Iris pigment epithelial cell (primary cell): ENCODE measurements around the gene MCM8.

Experiments
- DNase-seq: peaks from one replicate; pipeline ENCODE4 v3.0.0-alpha.2; 2011; ENCODE audit warnings: low read depth

MCM8 gene

DNA sequence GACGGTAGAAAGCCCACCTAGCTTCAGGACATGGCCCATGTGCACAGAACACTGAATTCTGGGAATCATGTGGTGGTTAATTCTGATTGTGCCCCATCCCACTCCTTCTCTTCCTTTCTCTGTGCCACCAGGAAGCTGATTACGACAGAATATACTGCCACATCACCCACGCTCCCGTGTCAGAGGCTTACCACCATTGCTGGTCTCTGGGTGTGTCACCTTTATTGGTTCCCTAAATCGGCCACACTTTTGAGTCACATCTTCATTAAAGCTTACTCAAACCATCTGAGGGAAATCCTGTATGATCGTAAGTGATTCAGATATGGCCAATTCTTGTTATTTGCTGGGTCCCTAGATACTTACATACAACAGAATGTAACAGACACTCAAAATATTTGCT lies 3.2 kb upstream of the MCM8 start:
- DNase-seq = peak; percentile 29

DNA sequence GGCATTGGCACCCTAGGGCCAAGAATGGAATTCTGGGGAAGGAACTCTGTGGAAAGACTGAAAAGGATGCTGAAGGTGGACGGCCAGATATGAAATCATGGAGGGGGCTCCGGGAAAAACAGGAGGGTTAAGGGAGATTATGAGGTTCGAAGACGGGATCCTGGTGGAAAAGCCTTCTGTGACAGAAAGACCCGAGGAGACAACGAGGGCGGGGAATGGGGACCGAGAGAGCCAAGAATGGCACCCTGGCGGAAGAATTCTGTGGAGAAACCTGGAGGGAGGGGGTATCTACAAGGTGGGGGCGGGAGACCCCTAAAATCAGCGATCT lies 545 bp upstream of the MCM8 start:
- DNase-seq = no peak

DNA sequence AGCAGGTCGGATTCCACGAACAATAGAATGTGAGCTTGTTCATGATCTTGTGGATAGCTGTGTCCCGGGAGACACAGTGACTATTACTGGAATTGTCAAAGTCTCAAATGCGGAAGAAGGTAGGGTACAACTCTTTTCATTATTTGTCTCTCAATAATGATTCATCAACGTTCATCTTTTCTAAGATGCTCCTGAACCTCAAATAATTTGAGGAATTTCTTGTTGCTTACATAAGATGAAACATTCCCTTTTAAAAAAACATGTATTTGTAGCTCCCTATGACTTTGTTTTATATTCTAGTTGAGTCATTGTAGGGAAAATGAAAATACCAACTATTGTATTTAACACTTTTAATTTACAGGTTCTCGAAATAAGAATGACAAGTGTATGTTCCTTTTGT lies 17.0 kb downstream of the MCM8 start:
- DNase-seq = peak; percentile 51

DNA sequence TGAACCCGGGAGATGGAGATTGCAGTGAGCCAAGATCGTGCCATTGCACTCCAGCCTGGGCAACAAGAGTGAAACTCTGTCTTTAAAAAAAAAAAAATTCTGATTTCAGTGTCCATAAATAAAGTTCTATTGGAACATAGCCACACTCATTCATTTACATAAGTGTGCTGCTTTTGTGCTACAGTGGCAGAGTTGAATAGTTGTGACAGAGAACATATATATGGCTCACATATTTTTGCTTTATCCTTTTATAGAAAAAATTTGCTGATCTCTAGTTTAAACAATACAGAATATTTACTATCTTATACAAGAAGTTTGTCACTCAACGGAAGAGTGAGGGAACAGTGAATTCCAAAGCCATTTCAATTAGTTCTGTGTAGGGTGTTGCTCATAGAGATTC lies 18.0 kb downstream of the MCM8 start:
- no peak for DNase-seq

DNA sequence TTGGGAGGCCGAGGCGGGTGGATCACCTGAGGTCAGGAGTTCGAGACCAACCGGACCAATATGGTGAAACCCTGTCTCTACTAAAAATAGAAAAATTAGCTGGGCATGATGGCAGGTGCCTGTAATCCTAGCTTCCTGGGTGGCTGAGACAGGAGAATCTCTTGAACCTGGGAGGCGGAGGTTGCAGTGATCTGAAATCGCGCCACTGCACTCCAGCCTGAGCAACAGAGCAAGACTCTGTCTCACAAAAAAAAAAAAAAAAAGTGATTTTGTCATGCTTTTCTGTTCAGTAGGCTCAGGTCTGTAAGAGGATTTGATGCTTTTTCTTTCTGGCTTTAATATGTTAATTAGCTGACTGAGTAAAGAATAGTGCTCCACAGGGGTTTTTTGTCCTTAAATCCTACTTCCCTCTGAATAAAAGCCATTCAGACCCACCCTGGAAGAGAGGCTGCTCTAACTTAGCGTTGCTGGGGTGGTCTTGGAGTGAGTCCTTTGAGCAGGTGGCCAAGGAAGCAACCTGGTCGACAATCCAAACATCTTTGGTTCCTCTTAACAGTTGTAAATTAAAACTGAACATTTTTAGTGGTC lies 19.0 kb downstream of the MCM8 start:
- no peak for DNase-seq

DNA sequence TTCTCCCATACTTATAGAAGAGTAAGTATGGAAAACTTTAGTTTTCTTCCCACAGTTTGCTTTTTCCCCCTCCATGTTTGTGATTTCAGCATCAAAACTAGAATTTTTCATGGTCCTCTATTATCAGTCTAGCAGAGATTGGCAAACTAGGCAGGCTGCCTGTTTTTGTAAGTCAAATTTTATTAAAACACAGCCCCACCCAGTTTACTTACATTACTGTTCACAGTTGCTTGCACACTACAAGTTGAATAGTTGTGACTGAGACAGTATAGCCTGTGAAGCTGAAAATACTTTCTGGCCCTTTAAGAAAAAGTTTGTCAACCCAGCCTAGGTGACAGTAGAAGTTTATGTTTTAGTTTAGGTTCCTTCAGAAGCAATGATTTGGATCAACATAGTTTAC lies 19.5 kb downstream of the MCM8 start:
- DNase-seq = no peak

DNA sequence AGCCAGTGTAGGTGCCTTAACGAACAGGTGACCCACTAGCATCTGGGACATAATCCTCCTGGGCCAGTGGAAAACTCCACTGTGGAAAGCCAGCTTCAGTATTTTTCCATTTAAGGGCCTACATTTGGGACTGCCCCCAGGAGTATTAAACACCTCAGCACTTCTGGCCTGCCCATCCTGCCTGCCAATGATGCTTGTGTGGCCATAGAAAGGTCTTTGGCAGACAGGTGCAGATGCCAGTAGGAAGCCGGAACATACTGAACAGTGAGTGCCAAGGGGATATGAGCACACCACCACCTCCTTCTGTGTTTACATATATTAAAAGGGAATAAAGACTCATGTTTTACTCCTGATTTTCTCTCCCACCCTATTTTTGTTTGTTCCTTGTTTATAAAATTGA lies 19.9 kb downstream of the MCM8 start:
- DNase-seq = no peak

DNA sequence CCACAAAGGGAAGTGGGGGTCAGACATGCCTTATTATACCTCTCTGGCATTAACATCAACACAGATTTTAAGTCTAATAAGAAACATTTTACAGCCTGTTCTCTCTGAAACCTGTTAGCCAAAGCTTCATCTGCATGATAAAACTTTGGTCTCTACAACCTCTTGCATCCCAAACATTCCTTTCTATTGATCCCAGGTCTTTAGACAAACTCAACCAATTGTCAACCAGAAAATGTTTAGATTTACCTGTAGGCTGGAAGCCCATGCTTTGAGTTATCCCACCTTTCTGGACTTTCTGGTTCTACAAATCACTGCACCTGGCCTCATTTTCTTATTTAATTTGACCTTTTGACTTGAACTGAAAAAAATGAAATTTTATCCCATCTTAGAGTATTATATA lies 20.8 kb downstream of the MCM8 start:
- no peak for DNase-seq

DNA sequence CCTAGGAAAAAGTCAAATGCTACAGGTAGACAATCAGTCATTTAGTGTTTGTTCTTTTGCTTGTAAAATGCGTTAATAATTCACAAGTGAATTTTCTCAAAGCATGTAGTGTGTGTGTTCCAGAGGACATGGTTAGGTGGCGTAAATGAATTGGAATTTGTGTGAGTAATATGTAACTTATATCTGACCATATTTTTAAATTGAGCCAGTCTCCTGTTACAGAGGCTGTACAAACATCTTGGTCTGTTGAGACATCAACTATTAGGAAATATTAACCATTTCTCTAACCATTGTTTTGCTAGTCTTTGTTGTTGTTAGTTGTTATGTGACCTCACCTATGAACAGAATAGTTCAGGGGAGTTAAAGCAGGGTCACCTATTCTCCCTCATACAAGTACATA lies 22.7 kb downstream of the MCM8 start:
- peak; percentile 93 for DNase-seq

DNA sequence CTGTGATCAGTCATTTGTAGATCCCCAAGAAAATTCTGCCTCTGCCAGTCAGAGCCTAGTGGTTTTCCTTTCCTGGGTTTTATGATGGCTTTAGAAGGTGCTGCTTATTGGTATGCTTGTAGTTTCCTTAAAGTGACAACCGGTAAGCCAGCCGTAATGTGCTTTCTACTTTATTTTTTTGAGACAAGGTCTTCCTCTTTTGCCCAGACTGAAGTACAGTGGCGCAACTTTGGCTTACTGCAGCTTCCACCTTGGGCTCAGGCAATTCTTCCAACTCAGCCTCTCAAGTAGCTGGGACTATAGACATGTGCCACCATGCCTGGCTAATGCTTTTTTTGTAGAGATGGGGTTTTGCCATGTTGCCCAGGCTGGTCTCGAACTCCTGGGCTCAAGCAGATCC lies 23.5 kb downstream of the MCM8 start:
- DNase-seq = no peak

DNA sequence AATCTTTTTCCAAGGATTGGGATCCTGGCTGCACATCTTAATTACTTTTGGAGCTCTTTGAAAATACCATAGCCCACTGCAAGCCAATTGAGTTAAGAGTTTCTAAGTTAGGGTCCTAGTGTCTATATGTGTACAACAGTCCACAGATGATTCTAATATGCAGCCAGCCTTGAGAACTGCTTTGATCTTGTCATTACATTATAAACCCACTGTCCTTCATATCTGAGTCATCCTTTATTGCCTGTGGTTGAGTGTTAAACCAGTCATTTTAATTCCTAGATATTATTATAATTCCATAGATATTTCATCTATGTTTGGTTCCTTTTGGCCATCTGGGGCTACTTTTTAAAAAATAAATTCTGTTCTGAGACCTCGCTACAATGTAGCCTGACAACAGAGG lies 24.1 kb downstream of the MCM8 start:
- peak; percentile 36 for DNase-seq

DNA sequence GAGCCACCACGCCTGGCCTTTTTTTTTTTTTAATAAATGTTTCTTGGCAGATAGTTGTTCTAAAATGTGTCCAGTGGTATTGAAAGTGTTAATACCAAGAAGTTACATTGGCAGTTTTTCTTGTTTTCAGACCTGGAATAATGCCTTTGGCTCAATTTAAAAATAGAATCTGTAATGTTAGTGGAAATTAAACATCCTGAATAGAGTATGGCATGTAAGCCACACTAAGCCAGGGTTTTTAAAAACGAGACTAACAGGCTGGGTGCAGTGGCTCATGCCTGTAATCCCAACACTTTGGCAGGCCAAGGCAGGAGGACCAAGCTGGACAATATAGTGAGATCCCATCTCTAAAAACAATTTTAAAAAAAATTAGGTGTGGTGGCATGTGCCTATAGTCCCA lies 25.3 kb downstream of the MCM8 start:
- no peak for DNase-seq

DNA sequence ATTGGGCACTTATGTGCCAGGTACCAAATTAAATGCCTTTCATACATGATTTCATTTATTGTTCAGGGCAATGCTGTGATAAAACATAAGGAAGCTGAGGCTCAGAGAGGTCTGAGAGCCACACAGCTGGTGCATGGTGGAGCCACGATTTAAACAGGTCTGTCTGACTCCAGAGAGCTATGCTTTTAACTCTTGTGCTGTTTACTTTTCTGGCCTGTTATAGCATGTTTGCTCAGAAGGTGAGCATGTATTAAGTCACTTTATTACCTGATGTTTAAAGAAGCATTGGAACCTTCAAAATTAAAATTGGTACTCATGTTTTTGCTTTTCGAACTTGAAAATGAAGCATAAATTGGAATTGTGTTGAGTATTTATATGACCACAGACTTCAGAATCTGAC lies 26.8 kb downstream of the MCM8 start:
- no peak for DNase-seq

DNA sequence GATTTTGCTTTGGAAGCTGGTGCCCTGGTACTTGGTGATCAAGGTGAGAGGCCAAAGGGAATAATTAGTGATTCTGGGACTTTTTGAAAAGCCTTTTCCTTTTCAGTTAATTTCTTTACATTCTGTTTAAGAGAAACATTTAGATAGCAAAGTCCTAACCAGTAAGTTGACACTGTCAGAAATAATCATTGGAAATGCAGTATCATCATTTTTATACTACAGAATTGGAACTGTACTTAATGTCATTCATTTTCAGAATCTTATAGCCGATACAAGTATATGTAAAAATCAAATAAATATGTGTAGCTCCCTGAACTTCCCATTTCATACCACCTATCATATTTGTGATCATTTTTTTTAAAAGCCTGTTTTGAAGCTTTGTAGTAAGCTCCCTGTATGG lies 27.5 kb downstream of the MCM8 start:
- no peak for DNase-seq

DNA sequence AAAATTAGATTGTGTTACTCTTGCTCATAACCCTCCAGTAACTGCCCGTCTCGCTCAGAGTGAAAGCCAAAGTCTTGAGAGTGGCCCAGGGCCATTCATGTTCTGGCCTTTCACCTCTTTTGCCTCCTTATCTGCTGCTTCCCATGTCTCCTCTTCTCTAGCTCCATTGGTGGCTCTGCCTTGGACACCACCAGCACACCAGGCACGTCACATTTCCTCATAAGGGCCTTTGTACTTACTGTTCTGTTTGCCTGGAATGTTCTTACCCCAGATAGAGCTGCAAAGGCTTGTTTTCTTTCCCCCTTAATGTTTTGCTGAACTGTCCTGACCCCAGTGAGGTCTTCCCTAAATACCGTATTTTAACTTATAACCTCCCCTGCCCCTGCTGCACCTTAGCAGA lies 29.3 kb downstream of the MCM8 start:
- DNase-seq = no peak

DNA sequence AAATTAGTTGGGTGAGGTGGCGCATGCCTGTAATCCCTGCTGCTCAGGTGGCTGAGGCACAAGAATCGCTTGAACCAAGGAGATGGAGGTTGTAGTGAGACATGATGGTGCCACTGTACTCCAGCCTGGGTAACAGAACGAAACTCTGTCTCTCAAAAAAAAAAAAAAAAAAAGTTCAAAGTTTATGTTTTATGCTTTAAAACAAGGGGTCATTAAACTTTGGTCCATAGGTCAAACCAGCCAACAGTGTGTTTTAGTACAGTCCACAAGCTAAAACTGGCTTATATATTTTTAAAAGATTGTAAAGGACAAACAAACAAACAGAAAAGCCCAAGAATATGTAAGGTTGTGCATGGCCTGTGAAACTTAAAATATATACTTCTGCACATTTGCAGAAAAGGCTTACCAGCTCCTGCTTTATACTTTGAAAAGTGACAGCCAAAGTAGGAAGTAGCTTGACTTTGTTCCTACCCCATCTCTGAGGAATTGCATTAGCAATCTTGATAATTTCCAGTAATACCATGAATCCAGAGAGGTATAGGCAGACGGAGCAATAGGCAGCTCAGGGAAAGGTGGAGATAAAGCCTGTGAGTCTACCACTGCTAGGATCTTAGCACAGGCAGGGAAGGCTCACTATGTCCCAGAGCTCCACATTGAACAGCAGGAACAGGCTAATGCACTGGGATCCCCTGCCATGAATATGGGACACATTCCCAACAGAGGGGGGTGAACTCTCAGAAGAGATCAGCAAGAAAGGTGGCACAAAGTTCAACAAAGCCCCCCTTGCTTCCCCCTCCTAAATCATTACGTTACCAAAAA lies 30.5 kb downstream of the MCM8 start:
- no peak for DNase-seq

DNA sequence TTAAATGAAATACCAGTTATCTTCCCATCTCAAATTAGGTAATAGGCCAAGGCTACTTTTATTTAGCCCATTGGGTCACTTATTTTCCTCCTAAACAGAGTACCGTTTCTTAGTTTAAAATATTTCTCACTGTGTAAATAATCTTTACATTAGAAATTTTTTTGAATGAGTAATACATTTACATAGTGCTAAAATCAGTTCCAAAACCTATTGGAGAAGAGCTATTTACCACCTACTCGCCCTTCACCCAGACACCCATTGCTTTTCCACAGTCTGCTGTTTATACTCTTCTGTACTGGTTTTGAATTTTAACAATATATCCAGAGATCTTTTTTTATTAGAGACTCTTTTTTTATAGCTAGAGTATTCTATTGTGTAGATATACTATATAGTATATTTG lies 36.9 kb downstream of the MCM8 start:
- DNase-seq = no peak

DNA sequence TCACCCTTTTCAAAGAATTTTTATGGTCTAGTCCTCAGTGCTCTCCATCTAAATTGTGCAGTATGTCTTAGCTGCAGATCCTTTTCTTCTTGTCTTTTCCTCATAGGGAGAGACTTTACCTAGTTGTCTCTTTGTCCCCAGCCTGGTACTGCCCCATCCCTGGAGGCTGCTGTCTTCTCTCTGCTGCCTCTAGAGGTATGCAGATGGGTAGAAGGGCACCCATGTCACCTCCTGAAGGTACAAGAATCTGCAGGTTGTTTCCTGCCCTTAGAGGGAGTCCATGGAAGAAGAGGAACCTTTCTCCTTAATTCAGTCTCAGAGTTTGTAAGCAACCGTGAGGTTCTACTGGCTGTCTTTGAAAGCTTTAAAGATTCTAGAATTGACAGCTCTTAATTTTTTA lies 39.1 kb downstream of the MCM8 start:
- DNase-seq = no peak

DNA sequence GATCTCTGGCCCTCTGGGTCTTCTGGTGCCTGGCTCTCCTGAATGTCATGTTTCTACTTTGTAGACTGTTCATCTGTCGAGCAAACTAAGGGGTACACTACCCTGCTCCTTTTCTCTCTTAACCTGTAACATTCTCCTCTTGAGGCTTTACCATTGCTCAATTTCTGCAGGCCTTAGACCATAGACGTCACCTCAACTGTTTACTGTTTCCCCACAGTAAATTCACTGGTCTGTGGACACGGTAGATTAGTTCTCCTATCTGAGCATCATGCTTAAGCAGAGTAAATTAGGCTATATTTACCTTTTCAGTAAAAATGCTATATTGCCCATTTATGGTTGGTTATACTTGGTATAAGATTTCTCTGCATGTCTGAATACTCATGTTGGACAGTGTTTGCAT lies 40.5 kb downstream of the MCM8 start:
- peak; percentile 11 for DNase-seq

DNA sequence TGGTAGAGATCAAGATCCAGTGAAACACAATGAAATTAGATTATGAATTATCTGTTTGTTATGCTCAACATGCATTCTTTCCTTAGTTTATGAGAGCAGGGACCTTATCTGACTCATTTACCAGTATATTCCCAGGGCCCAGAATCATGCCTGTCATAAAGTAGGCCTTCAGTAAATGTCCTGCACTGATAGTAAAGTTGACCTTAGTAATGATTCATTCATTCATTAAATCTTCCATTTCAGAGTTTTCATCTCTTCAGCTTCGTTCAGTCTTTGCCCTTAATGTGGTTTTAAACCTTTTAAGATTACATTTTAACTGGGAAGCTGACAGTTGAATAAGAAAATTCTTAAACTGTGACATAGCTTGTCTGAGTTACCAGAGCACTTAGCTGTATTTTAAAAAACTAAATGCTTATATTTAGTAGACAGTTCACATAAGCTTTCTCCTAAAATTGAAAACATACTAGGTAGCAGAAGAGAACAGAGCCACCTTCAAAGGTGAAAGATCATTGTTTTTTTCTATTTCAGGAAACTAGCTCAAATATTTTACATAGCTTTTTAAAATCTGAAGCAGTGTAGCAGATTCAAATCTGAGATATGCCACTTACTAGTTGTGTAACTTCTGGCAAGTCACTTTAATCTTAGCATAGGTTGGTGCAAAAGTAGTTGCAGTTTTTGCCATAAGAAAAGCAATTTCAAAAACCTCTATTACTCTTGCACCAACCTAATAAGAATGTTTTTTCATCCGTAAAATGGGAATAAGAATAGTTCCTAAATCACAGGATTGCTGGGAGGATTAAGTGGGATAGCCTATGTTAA lies 41.4 kb downstream of the MCM8 start:
- DNase-seq = peak; percentile 82

DNA sequence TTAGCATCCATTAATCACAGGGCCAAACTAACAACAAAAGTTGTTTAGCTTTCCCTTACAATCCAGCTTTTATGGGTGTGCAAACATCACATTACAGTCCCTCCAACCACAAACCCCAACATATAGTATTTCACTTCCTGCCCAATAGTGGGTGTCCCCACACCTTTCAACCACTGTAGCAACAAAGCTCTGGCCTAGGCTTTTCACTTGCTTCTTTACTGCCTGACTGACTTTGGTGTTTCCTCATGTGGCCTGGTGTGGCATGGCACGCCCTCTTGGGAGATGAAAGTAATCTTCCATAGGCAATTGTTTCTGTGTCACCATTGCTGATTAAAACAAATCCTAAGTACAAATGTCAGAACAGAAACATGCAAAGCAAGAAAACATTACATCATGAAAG lies 46.3 kb downstream of the MCM8 start:
- peak; percentile 7 for DNase-seq

DNA sequence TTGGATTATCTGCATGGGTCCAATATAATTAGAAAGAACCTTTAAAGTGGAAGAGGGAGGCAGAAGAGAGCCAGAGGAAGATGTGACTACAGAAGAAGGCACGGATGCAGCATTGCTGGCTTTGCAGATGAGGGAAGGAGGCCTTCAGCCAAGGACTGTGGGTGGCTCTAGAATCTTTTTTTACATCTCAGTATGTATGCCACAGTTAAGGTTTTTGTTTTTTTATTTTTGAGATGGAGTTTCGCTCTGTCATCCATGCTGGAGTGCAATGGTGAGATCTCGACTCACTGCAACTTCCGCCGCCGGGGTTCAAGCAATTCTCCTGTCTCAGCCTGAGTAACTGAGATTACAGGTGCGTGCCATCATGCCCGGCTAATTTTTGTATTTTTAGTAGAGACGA lies 49.3 kb downstream of the MCM8 start:
- DNase-seq = no peak

DNA sequence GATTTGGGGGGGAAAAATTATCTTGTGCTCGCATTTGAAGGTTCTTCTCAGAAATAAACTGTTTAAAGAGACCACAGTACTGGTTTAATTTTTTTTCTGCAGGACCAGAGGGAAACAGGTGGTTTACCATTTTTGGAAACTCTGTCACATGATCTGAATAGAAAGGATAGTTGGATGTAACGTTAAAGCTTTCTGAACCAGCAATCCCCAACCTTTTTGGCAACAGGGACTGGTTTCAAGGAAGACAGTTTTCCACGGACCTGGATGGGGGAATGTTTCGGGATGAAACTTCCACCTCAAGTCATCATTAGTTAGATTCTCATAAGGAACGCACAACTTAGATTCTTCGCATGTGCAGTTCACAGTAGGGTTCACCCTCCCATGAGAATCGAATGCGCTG lies 50.4 kb downstream of the MCM8 start:
- no peak for DNase-seq

DNA sequence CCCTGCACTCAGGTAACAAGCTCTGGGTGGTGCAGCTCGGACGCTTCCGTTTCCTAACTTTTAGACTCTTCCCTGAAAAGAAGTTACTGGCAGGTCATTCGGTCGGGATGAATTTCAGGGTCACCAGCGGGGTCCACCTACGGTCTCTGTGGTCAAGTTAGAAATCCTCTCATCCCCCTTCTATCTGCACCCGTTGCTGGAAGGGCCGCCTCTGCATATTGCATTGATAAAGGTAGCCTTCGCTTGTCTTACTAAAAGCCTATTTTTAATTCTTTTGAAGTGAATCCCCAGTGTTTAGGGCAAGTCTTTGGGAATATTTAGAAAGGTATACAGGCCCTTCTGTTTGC lies 56.1 kb downstream of the MCM8 start:
- no peak for DNase-seq
